Activated T-helper 17 cell treated with anti-CD3 and anti-CD28 coated beads, Interleukin-2, amount 50 U/mL, for 72 hours (primary cell): ENCODE results near the gene NRIP1. TPM values are rescaled to one million over a fixed set of nuclear protein-coding genes. Genes with fewer than 3 reads are reported as not detected.

Experiments used
- ATAC-seq: fragments of 150-1000 bp; cut with Tn5 transposase; replicated peaks from 2 replicates; pipeline ENCODE4 v1.10.0; 2021; ENCODE audit warnings: mild to moderate bottlenecking, moderate library complexity
- H3K27ac Mint-ChIP-seq: one replicate; pipeline ENCODE4 v1.8.0; 2022; ENCODE audit warnings: mixed read lengths
- H3K27me3 Mint-ChIP-seq: one replicate; pipeline ENCODE4 v1.8.0; 2022; ENCODE audit warnings: mixed read lengths
- H3K36me3 Mint-ChIP-seq: one replicate; pipeline ENCODE4 v1.8.0; 2022; ENCODE audit warnings: low read depth, mild to moderate bottlenecking, mixed read lengths
- H3K4me1 Mint-ChIP-seq: one replicate; pipeline ENCODE4 v1.8.0; 2022; ENCODE audit warnings: mixed read lengths
- H3K4me3 Mint-ChIP-seq: one replicate; pipeline ENCODE4 v1.8.0; 2022; ENCODE audit warnings: mild to moderate bottlenecking, mixed read lengths
- H3K9me3 Mint-ChIP-seq: one replicate; pipeline ENCODE4 v1.8.0; 2022; ENCODE audit warnings: mixed read lengths
- total RNA-seq, 2 donors: library from RNA; stranded (reverse); gene quantifications; one replicate each; pipeline ENCODE4 v1.2.3, GENCODE V29; 2022

Gene NRIP1
- total RNA-seq, 2 donors from 2014 or later: 6.9 to 7.6 TPM

DNA sequence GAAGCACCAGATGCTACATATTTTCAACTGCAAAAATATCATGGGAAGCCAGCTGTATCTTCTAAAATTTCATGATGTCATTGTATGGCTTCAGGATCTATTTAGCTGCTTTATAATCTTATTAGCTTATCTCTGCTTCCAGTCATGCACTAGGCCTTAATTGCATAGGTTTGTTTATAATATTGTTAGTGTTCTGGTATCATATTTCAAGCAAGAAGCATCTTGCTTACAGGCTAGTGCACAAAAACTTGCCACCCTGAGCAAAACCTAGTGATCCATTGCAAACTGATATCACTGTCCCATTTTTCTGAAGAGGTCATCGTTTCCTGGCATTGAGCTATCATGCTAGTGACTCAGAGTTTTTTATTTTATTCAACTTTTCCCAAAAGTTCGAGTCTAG, 15.7 kb upstream of the NRIP1 start:
- Mint-ChIP-seq H3K27ac (no peak overlapping the region), H3K9me3 (no peaks in the 10 kb centered on the region), H3K4me1 (no peaks in the 10 kb centered on the region), H3K27me3 (peaks cover 6% of the 10 kb centered on the region), H3K36me3 (no peaks in the 10 kb centered on the region), H3K4me3 (no peak overlapping the region)
- ATAC-seq: no peak

DNA sequence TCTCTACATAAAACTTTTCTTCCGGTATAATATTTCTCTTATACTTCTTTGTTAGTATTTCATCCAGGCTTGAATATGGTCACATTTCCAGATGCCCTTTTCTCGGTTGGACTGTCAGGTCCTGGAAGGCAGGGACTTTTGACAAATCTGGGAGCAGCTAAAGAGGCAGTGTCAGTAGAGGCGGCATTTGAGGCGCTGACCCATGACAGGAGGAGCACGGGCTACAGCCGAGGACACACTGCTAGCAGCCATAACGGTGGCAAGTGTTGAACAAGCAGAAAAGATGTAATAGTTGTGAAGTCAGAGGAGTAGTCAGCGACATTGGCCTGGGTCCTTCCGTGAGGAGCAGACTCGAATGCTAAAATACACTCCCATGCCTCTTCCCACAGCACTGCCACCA, 14.5 kb upstream of the NRIP1 start:
- no peak for ATAC-seq
- Mint-ChIP-seq H3K27me3 (peaks cover 9% of the 10 kb centered on the region), H3K27ac (no peak overlapping the region), H3K36me3 (no peaks in the 10 kb centered on the region), H3K9me3 (no peaks in the 10 kb centered on the region), H3K4me1 (no peaks in the 10 kb centered on the region), H3K4me3 (no peak overlapping the region)

- no peaks in the 10 kb centered on the region for H3K36me3 Mint-ChIP-seq
- H3K9me3 Mint-ChIP-seq: no peaks in the 10 kb centered on the region
- no peaks in the 10 kb centered on the region for H3K4me1 Mint-ChIP-seq
Measured at GRCh38 chr21:15078180-15078579, 13.4 kb upstream of the NRIP1 start.

GRCh38 chr21:15077529-15078145, 12.8 kb upstream of the NRIP1 start:
- H3K9me3 Mint-ChIP-seq: no peaks in the 10 kb centered on the region
- H3K27ac Mint-ChIP-seq: no peak overlapping the region
- no peaks in the 10 kb centered on the region for H3K4me1 Mint-ChIP-seq
- no peak for ATAC-seq
- no peaks in the 10 kb centered on the region for H3K36me3 Mint-ChIP-seq
- no peak overlapping the region for H3K4me3 Mint-ChIP-seq
- H3K27me3 Mint-ChIP-seq: peaks cover 9% of the 10 kb centered on the region

More at GRCh38 chr21:15078180-15078579, 13.4 kb upstream of the NRIP1 start:
- no peak overlapping the region for H3K4me3 Mint-ChIP-seq
- ATAC-seq: no peak
- H3K27me3 Mint-ChIP-seq: peaks cover 9% of the 10 kb centered on the region
- H3K27ac Mint-ChIP-seq: no peak overlapping the region

DNA sequence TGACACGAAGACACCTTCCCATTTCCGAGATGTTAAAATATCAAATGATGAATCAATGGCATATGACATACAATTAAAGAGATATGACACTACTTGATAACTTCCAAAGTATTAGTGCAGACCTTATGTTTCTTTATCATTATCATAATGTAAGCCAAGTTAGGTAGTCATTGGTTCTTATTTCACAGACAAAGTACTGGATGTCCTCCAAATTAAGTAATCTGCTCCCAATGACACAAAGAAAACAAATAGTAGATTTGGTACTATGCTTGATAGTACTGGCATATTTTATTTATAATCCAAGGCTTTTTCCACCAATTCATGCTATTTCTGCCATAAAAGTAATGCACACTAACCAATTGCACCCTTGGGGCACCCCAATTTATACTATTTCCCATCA, 11.9 kb upstream of the NRIP1 start:
- Mint-ChIP-seq H3K4me3 (no peak overlapping the region), H3K36me3 (no peaks in the 10 kb centered on the region), H3K27me3 (peaks cover 9% of the 10 kb centered on the region), H3K4me1 (no peaks in the 10 kb centered on the region), H3K27ac (no peak overlapping the region), H3K9me3 (no peaks in the 10 kb centered on the region)
- ATAC-seq: no peak

DNA sequence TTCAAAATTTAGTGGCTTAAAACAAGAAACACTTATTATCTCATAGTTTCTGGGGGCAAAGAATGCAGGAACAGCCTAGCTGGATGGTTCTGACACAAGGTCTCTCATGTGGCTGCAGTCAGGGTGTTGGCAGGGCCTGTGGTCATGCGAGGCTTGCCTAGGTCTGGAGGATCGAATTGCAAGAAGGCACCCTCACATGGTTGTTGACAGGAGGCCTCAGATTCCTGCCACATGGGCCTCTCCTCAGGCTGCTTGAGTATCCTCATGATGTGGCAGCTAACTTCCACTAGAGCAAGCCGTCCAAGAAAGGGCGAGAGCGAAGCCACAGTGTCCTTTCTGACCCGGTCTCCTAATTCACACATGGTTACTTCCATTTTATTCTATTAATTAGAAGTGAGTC, 6.2 kb upstream of the NRIP1 start:
- no peak for ATAC-seq
- no peaks in the 10 kb centered on the region for H3K9me3 Mint-ChIP-seq
- no peak overlapping the region for H3K27ac Mint-ChIP-seq
- H3K4me1 Mint-ChIP-seq: peaks cover 3% of the 10 kb centered on the region
- H3K27me3 Mint-ChIP-seq: peaks cover 13% of the 10 kb centered on the region
- H3K36me3 Mint-ChIP-seq: peaks cover under 1% of the 10 kb centered on the region
- H3K4me3 Mint-ChIP-seq: no peak overlapping the region

DNA sequence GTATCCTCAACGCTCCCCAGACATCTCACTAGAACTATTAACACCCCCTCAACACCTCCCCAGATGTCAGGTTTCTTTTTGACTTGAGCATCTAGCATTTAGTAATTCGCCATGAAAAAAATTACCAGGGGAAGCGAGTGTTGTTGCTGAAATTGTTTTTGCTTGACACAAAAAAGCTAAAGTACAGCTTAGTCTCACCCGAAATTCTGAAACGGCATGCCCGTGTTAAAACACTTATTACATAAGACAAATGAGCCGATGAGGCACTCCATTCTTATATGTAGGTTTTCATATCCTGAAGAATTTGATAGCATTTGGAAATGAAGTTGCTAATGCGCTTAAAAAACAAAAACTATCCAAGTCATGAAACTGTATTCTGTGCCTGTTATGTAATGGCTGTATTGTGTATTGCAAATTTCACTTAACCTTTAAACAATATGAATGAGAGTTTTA, 1.3 kb upstream of the NRIP1 start:
- peak; percentile 33 for ATAC-seq
- peaks cover 15% of the 10 kb centered on the region for H3K36me3 Mint-ChIP-seq
- H3K27me3 Mint-ChIP-seq: peaks cover 10% of the 10 kb centered on the region
- H3K9me3 Mint-ChIP-seq: no peaks in the 10 kb centered on the region
- H3K4me3 Mint-ChIP-seq: peak overlapping the region; percentile 96
- peak overlapping the region; percentile 93 for H3K27ac Mint-ChIP-seq
- peaks cover 30% of the 10 kb centered on the region for H3K4me1 Mint-ChIP-seq

DNA sequence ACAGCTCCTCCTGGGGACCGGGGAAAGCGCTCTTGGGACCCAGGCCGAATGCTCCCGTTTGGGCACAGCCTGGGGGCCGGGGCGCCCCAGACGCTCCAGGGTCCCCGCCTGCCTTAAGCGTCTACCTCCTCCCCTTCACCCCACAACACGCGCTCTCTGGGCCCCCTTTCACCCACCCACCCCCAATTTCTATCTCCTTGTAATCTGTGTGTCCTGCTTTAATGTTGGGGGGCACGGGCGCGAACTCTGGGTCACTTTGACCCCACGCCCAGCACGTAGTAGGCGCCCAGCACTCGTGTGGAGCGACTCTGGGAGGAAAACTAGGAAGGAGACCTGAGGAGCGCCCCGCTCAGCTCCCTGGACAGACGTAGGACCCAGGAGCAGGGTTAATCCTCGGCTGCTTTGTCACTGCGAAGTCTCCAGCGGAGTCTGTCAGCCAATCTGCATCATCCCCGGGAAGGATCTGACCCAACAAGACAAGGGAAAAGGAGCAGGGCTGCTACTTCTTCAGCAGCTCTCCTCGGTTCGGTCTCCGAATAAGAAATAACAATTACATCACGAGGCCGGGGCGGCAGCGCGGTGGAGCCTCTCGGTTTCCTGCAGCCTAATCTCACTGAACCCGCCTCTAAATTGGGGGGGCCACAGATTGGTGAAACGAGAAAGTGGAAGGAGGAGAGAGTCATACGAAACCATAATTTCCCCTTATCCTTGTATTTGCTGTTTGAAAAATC, 757 bp upstream of the NRIP1 start:
- Mint-ChIP-seq H3K27me3 (peaks cover 10% of the 10 kb centered on the region), H3K27ac (peak overlapping the region; percentile 93), H3K4me3 (peak overlapping the region; percentile 96), H3K36me3 (peaks cover 15% of the 10 kb centered on the region), H3K4me1 (peaks cover 36% of the 10 kb centered on the region), H3K9me3 (no peaks in the 10 kb centered on the region)
- peak; percentile 30 for ATAC-seq

DNA sequence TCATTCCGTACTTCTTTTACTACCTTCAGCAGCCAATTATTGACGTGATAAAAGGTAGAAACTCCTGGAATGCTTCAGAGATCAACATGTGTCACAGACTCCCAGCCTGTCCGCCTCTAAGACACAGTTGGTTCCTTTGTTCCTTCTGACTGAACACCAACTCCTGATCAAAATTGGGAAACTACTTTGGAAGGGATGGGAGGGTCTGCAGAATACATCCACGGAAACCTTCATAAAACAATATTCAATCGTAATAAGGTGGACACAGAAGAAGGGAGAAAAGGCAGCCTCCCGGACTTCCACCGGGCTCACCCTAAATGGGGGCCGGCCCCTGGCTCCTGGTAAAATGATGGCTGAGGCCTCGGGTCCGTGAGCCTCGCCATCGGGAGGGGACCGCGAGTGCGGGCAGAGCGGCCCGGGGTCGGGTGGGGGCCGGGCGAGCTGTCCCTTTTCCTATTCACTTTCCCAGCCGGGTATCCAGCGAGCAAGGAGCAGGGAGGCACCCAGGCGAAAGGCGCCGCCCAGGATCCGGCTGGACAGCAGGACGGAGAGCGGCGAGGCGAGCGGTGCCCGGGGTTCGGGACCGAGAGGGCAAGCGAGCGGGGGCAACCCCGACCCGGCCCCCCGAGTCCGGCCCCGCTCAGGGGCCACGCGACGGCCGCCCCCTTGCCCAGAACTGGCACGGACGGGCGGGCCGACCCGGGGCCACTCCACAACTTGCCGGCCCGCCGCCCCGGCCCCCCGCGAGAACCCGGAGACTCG, 805 bp downstream of the NRIP1 start:
- ATAC-seq: peak; percentile 7
- peaks cover 10% of the 10 kb centered on the region for H3K27me3 Mint-ChIP-seq

GRCh38 chr21:15063081-15063813, 1.6 kb downstream of the NRIP1 start:
- Mint-ChIP-seq H3K9me3 (no peaks in the 10 kb centered on the region), H3K27me3 (peaks cover 8% of the 10 kb centered on the region), H3K36me3 (peaks cover 15% of the 10 kb centered on the region), H3K27ac (peak overlapping the region; percentile 76), H3K4me1 (peaks cover 42% of the 10 kb centered on the region), H3K4me3 (peak overlapping the region; percentile 82)
- no peak for ATAC-seq

More for the DNA sequence above, 805 bp downstream of the NRIP1 start:
- Mint-ChIP-seq H3K4me3 (peak overlapping the region; percentile 82), H3K27ac (peak overlapping the region; percentile 76), H3K36me3 (peaks cover 15% of the 10 kb centered on the region), H3K4me1 (peaks cover 37% of the 10 kb centered on the region), H3K9me3 (no peaks in the 10 kb centered on the region)

GRCh38 chr21:15062606-15062965, 2.2 kb downstream of the NRIP1 start:
- ATAC-seq: no peak
- peaks cover 42% of the 10 kb centered on the region for H3K4me1 Mint-ChIP-seq
- peak overlapping the region; percentile 82 for H3K4me3 Mint-ChIP-seq
- peak overlapping the region; percentile 76 for H3K27ac Mint-ChIP-seq
- no peaks in the 10 kb centered on the region for H3K9me3 Mint-ChIP-seq
- H3K27me3 Mint-ChIP-seq: peaks cover 4% of the 10 kb centered on the region
- peaks cover 15% of the 10 kb centered on the region for H3K36me3 Mint-ChIP-seq

- Mint-ChIP-seq H3K4me1 (peaks cover 44% of the 10 kb centered on the region), H3K9me3 (no peaks in the 10 kb centered on the region), H3K4me3 (peak overlapping the region; percentile 82), H3K36me3 (peaks cover 15% of the 10 kb centered on the region), H3K27me3 (peaks cover under 1% of the 10 kb centered on the region), H3K27ac (no peak overlapping the region)
- ATAC-seq: no peak
Measured at GRCh38 chr21:15061747-15062605, 2.8 kb downstream of the NRIP1 start.

GRCh38 chr21:15061279-15061678, 3.5 kb downstream of the NRIP1 start:
- Mint-ChIP-seq H3K27me3 (no peaks in the 10 kb centered on the region), H3K36me3 (peaks cover 15% of the 10 kb centered on the region), H3K27ac (peak overlapping the region; percentile 9), H3K4me1 (peaks cover 50% of the 10 kb centered on the region), H3K4me3 (peak overlapping the region; percentile 82), H3K9me3 (no peaks in the 10 kb centered on the region)
- no peak for ATAC-seq
